K562 (cell line): ENCODE data around the gene DPM1. TPM values are rescaled to one million over a fixed set of nuclear protein-coding genes. Genes with fewer than 3 reads are reported as not detected.
A peak's percentile ranks its signal among the peaks of the same experiment; 100 is the strongest.

Source experiments
- ATF7 ChIP-seq: fragments of 450-650 bp; IDR thresholded peaks from 2 replicates; pipeline ENCODE4 v1.7.1; 2014; ENCODE audit warnings: mild to moderate bottlenecking, moderate library complexity
- BRD4 ChIP-seq: fragments of 200-600 bp; sonication (generic); IDR thresholded peaks from 2 replicates; pipeline ENCODE4 v1.6.1; 2017; ENCODE audit warnings: inconsistent platforms
- CXXC5 ChIP-seq: fragments of 250-450 bp; sonication (Bioruptor Pico); IDR thresholded peaks from 2 replicates; pipeline ENCODE4 v1.8.0; 2022; ENCODE audit warnings: inconsistent platforms, mild to moderate bottlenecking, moderate library complexity
- ESRRB ChIP-seq: fragments of 250-450 bp; sonication (Bioruptor Pico); IDR thresholded peaks from 2 replicates; pipeline ENCODE4 v1.5.0; 2020; ENCODE audit warnings: mild to moderate bottlenecking, moderate library complexity, borderline replicate concordance
- FOXJ2 ChIP-seq: fragments of 200-800 bp; sonication (Bioruptor generic); IDR thresholded peaks from 2 replicates; pipeline ENCODE4 v1.6.1; 2016; ENCODE audit warnings: missing genetic modification characterization, missing compliant biosample characterization
- MBD2 ChIP-seq: sonication (generic); IDR thresholded peaks from 2 replicates; pipeline ENCODE4 v1.6.1; 2016; ENCODE audit warnings: low read depth, borderline replicate concordance
- MTF1 ChIP-seq: fragments of 250-450 bp; sonication (Bioruptor Pico); IDR thresholded peaks from 2 replicates; pipeline ENCODE4 v1.9.0; 2021; ENCODE audit warnings: moderate library complexity, mild to moderate bottlenecking, inconsistent platforms, borderline replicate concordance
- MXI1 ChIP-seq: IDR thresholded peaks from 2 replicates; pipeline ENCODE4 v1.6.1; 2011; ENCODE audit warnings: low read depth, mild to moderate bottlenecking, improper control_type of control experiment, low read length
- PML ChIP-seq: IDR thresholded peaks from 2 replicates; pipeline ENCODE4 v1.6.1; 2012; ENCODE audit warnings: low read length, inconsistent platforms
- PTTG1 ChIP-seq: fragments of 450-650 bp; IDR thresholded peaks from 2 replicates; pipeline ENCODE4 v1.6.1; 2016; ENCODE audit warnings: low read depth, mild to moderate bottlenecking, missing genetic modification characterization, missing compliant biosample characterization
- RAD51 ChIP-seq: fragments of 450-650 bp; IDR thresholded peaks from 2 replicates; pipeline ENCODE4 v1.7.1; 2016; ENCODE audit warnings: low read depth, mild to moderate bottlenecking, borderline replicate concordance
- SRSF7 ChIP-seq: fragments of 200-400 bp; formaldehyde crosslinking; optimal IDR thresholded peaks from 2 replicates; pipeline ENCODE3; 2017; ENCODE audit warnings: mild to moderate bottlenecking, low read depth, low read length
- TRIM24 ChIP-seq, 2 experiments: fragments of 450-650 bp; IDR thresholded peaks; 2 replicates each; pipeline ENCODE4 v1.6.1; 2016
- ZNF143 ChIP-seq: sonication (generic); formaldehyde crosslinking; IDR thresholded peaks from 2 replicates; pipeline ENCODE4 v1.9.0; 2022; ENCODE audit warnings: mild to moderate bottlenecking, missing genetic modification reagents
- ZNF449 ChIP-seq: fragments of 250-450 bp; sonication (Bioruptor Pico); IDR thresholded peaks from 2 replicates; pipeline ENCODE4 v1.8.0; 2022; ENCODE audit warnings: moderate library complexity, mild to moderate bottlenecking, inconsistent platforms
- ZNF717 ChIP-seq: fragments of 250-450 bp; sonication (Bioruptor Pico); IDR thresholded peaks from 2 replicates; pipeline ENCODE4 v1.5.0; 2021
- ZNF764 ChIP-seq: fragments of 250-450 bp; sonication (Bioruptor Pico); IDR thresholded peaks from 2 replicates; pipeline ENCODE4 v1.4.0; 2020; ENCODE audit warnings: low read depth, mild to moderate bottlenecking, moderate library complexity
- ZNF77 ChIP-seq: fragments of 250-450 bp; sonication (Bioruptor Pico); IDR thresholded peaks from 2 replicates; pipeline ENCODE4 v1.5.0; 2020
- polyA plus RNA-seq, 8 experiments: library from polyadenylated mRNA; depleted of rRNA in 4 of 8; stranded (reverse) in 5 of 8; unstranded in 3 of 8; fragments of >200 nt; fragmentation: Nextera tagmentation in 2 of 8; fragmentation: Illumina TruSeq in 1 of 8; extraction: Ambion mirVana in 2 of 8; extraction: Trizol in 1 of 8; gene quantifications; 2 replicates each; pipeline versions ENCODE4 v1.2.1 to v1.2.3, GENCODE V29; 2011 to 2014; ENCODE audit warnings: inconsistent platforms in 1 of 8, missing spikeins in 1 of 8
- total RNA-seq, 7 experiments: library from RNA; depleted of rRNA in 6 of 7; stranded (reverse); fragments of >200 nt in 6 of 7; fragmentation: Illumina TruSeq in 2 of 7; extraction: Trizol in 2 of 7; gene quantifications; 2 replicates each; pipeline versions ENCODE4 v1.2.1 to v1.2.3, GENCODE V29; 2011 to 2021; ENCODE audit warnings: low replicate concordance in 1 of 7
- TF ChIP-seq, protein P1 (sequence below): fragments of 250-450 bp; sonication (Bioruptor Pico); IDR thresholded peaks from 2 replicates; pipeline ENCODE4 v1.5.0; 2020; ENCODE audit warnings: mild to moderate bottlenecking, borderline replicate concordance
- TF ChIP-seq, protein P2 (sequence below): fragments of 450-650 bp; IDR thresholded peaks from 2 replicates; pipeline ENCODE4 v1.6.1; 2016; ENCODE audit warnings: low read depth, mild to moderate bottlenecking, moderate library complexity
- TF ChIP-seq, protein P3 (sequence below): sonication (generic); formaldehyde crosslinking; IDR thresholded peaks from 2 replicates; pipeline ENCODE4 v1.8.0; 2022; ENCODE audit warnings: missing genetic modification reagents, mild to moderate bottlenecking, moderate library complexity, borderline replicate concordance

Gene DPM1
- total and polyA plus RNA-seq, 9 of the 15 experiments (the other 6 are each of a cell fraction or from before 2014, with no cell fraction given): 75.2 to 190 (median 153) TPM

- TF ChIP-seq ZNF449: no peak
- no peak for TF ChIP-seq SRSF7
- TF ChIP-seq MBD2: no peak
- no peak for TF ChIP-seq RAD51
- no peak for TF ChIP-seq FOXJ2
- TF ChIP-seq ZNF717 (CRISPR knock-in tag): no peak
- TF ChIP-seq, protein P1, sequence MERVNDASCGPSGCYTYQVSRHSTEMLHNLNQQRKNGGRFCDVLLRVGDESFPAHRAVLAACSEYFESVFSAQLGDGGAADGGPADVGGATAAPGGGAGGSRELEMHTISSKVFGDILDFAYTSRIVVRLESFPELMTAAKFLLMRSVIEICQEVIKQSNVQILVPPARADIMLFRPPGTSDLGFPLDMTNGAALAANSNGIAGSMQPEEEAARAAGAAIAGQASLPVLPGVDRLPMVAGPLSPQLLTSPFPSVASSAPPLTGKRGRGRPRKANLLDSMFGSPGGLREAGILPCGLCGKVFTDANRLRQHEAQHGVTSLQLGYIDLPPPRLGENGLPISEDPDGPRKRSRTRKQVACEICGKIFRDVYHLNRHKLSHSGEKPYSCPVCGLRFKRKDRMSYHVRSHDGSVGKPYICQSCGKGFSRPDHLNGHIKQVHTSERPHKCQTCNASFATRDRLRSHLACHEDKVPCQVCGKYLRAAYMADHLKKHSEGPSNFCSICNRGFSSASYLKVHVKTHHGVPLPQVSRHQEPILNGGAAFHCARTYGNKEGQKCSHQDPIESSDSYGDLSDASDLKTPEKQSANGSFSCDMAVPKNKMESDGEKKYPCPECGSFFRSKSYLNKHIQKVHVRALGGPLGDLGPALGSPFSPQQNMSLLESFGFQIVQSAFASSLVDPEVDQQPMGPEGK: no peak
- no peak for TF ChIP-seq MTF1
- TF ChIP-seq TRIM24 (IDR thresholded peaks at IDR 0.05): no peak
- TF ChIP-seq PTTG1 (tag): no peak
- no peak; the same call in none of the 2 replicates for TF ChIP-seq CXXC5 (CRISPR knock-in tag)
- TF ChIP-seq PML: peak; percentile 87; the same call in 1 of the 2 replicates
- no peak for TF ChIP-seq MXI1
- no peak for TF ChIP-seq ZNF764 (CRISPR knock-in tag)
- 0 out of 2 replicates have a peak, but pooled peaks have one; percentile 46 for TF ChIP-seq ZNF143 (CRISPR knock-in tag)
- peak; percentile 58; the same call in 1 of the 2 replicates for TF ChIP-seq BRD4
- no peak for TF ChIP-seq ESRRB
- TF ChIP-seq ZNF77 (CRISPR knock-in tag): no peak
- no peak for TF ChIP-seq ATF7
- TF ChIP-seq, protein P2, sequence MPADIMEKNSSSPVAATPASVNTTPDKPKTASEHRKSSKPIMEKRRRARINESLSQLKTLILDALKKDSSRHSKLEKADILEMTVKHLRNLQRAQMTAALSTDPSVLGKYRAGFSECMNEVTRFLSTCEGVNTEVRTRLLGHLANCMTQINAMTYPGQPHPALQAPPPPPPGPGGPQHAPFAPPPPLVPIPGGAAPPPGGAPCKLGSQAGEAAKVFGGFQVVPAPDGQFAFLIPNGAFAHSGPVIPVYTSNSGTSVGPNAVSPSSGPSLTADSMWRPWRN: no peak
- TF ChIP-seq, protein P3, sequence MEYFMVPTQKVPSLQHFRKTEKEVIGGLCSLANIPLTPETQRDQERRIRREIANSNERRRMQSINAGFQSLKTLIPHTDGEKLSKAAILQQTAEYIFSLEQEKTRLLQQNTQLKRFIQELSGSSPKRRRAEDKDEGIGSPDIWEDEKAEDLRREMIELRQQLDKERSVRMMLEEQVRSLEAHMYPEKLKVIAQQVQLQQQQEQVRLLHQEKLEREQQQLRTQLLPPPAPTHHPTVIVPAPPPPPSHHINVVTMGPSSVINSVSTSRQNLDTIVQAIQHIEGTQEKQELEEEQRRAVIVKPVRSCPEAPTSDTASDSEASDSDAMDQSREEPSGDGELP (CRISPR knock-in tag): peak; percentile 74
These were observed at the start of gene DPM1 (continued) for GRCh38 chr20:50957798-50958614.
